Right renal pelvis (tissue), 4 donors: ENCODE measurements around the gene CHP2. TPM values are rescaled to one million over a fixed set of nuclear protein-coding genes. Genes with fewer than 3 reads are reported as not detected.
"Not testable (repeated sequence)": the region's sequence is repeated elsewhere in the genome, so short reads cannot be mapped to it uniquely, and the experiment has no call there.

Source experiments
- DNase-seq, 4 donors: peaks; one replicate each; pipeline ENCODE4 v3.0.0-alpha.2; 2013; ENCODE audit warnings: low read depth in 4 of 4, low spot score in 3 of 4, missing footprints in 1 of 4
- polyA plus RNA-seq, 4 donors: library from polyadenylated mRNA; unstranded; fragments of 120-200 nt; gene quantifications; one replicate each; pipeline ENCODE4 v1.2.1, GENCODE V29; 2013; ENCODE audit not compliant: insufficient read length in 4 of 4

Gene CHP2
- 1 to 10 TPM in 3 of 4 donors, under 1 TPM in 1; 0.91 to 2.0 (median 1.3) TPM for polyA plus RNA-seq

DNA sequence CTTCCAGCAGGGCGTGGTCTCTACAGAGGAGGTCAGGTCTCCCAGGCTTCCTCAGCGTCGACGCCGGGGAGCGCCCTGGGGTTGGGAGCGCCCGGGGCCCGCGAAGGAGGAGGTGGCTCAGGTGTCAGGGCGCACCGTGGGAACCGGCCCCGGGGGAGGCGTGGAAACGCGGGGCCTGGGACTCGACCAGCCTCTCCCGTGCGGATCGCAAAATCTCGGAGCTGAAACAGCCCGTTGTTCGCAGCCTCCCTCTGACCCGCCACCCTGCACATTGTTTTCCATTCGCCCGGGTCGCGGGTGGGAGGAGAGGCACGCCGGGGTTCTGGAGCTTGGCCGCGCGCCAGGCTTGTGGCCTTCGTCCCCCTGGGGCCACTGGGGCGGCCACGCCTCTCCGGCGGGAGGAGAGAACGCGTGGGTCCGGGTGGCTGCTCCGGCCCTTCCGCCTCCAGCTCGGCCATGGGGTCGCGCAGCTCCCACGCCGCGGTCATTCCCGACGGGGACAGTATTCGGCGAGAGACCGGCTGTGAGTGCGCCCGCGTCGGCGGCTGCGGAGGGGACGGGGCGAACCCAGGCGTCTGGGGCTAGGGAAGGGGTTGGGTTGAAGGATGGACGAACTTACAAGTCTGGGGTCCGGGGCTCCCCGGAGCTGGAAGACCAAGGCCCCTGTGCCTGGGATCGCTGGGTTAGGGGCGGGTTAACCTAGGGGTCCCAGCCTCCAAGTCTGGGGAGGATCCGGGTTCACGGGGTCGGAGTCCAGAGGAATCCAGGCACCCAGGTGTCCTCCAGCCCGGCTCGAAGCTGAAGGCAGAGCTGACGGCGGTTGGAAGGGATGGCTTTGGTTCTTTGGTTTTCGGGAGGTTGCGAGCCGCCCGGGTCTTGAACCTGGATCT, at the start of gene CHP2:
CHP2 (plus strand) TSS at position 433 of the 890 bp plus-strand sequence; CDS start at position 457, 24 bp downstream.
- DNase-seq = peak in 1 of 4 donors; percentile 11

DNA sequence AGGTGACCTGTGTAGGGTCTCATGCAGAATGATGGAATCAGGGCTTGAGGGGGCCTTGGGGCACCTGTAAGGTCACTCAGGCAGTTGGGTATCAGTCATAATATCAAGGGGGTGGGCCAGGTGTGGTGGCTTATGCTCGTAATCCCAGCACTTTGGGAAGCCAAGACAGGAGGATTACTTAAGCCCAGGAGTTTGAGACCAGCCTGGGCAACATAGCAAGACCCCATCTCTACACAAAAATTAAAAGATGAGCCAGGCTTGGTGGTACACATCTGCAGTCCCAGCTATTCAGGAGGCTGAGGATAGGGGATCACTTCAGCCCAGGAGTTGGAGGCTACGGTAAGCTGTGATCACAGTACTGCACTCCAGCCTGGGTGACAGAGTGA, 49.3 kb upstream of the CHP2 start:
- DNase-seq = no peak

DNA sequence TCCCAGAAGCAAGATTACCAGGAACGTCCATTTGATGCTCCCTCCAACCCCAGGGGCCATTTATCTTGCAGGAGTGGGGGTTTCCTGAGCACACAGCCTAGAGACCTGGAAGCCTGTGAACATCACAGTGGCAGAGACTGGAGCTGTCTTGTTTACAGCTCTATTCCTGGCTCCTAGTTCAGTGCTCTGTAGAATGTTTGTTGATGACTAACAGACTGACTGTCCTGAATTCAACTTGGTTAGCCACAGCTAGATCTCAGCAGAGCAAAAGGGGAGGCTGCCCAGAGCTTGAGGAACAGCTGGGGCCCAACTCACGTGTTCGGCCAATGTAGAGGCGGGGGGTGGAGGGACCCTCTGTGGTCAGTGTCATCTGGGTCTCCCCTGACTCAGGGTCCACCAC, 48.4 kb upstream of the CHP2 start:
- no peak for DNase-seq

DNA sequence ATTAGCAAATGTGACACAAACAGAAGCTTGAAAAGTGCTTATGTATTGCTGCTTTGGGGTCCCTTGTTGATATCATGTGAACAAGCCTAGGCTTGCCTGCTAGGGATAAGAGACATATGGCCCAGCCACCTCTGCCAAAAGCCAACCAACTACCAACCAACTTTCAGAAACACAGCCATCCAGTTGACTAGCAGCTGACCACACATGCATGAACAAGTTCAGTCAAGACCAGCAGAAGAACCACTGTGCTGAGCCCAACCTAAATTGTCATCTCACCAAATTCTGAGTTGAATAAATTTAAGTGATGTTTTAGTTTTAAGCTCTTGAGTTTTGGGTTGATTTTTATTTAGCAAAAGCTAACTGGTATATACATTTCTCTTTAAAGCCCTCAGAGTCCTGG, 45.3 kb upstream of the CHP2 start:
- DNase-seq = no peak

DNA sequence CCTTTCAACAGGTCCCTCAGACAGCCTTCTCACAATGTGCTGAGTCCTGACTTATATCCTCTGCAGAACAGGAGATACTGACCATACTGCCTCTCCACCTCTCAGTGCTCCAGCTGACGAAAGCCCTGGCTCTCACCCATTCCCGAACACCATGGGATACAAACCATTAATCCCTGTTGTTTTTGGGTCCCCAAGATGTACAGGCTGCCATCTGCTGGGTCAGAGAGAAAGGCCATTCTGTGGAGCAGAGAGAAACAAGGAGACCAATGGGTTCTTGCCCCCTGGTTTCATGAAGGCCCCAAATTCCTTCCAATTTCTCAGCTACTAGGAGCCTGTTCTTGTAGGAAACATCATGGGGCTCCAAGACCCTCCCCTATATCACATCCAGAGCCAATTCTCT, 44.8 kb upstream of the CHP2 start:
- no peak for DNase-seq

DNA sequence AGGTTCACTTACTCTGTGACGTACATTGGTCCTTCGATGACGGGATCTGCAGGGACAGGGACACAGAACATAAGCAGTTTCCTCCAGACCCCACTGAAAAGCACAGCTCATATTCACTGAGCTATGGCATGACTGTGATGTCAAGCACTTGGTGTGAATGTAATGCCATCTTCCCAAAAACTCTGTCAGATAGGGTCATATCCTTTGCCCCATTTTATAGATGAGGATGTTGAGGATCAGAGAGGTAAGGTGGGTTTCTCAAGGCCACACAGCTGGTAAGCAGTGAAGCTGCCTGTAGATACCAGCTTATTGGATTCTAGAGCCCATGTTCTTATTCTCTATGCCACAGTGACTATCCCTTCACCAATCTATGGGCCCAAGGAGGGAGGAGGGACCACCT, 44.3 kb upstream of the CHP2 start:
- no peak for DNase-seq

DNA sequence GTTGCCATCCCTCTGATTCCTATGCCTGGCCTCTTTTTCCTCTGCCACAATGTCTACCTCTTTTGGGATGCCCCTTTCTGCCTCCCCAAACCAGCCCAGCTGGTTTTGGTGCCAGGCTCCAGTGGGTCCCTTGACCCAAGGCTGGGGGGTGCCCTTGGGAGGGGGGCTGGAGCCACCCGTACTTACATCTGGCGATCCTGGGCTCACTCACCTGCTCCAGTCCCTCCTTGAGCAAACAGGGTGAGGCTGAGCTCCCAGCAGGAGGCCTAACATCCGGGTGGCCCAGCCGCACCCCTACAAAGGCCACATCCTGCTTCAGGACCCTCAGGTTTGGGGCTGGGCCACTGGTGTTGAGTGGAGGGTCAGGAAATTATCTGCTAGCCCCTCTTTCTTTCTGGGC, 43.0 kb upstream of the CHP2 start:
- no peak for DNase-seq

DNA sequence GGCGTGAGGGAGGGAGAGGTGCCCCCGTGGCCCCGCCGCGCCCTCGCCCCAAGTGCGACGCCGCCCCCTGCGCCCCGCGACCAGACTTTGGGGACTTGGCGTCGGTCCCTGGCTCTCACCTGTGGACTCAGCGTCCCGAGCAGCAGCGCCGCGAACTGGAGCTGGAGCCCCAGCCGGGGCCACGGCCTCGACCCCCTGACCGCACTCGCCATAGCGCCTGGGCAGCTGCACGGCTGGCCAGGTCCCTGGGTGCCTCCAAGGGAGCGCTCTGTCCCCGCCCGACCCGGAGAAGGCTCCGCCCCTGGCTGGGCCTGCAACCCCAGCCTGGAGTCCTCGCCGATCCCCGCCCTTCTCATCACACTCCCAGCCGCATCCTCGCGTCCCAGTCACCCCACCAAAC, 41.9 kb upstream of the CHP2 start, which contains the start of gene ERN2:
ERN2 (minus strand) TSS at position 247 of the 400 bp plus-strand sequence; CDS start at position 212, 35 bp downstream.
- DNase-seq = no peak

DNA sequence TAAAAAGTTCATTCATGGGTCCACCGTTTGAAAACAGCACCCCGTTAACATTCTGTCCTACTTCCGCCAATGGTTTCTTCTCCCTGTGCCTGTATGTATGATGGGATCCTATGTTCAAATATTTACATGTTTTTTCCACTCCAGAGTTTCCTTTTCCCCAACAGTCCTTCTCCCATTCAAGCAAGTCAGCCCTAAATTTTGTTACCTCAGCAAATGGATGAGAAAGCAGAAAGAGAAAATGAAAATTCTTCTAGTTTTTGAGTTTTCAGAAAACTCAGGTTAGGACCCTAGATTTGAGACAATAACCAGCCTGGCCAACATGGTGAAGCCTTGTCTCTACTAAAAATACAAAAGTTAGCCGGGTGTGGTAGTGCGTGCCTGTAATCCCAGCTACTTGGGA, 38.3 kb upstream of the CHP2 start:
- no peak for DNase-seq

DNA sequence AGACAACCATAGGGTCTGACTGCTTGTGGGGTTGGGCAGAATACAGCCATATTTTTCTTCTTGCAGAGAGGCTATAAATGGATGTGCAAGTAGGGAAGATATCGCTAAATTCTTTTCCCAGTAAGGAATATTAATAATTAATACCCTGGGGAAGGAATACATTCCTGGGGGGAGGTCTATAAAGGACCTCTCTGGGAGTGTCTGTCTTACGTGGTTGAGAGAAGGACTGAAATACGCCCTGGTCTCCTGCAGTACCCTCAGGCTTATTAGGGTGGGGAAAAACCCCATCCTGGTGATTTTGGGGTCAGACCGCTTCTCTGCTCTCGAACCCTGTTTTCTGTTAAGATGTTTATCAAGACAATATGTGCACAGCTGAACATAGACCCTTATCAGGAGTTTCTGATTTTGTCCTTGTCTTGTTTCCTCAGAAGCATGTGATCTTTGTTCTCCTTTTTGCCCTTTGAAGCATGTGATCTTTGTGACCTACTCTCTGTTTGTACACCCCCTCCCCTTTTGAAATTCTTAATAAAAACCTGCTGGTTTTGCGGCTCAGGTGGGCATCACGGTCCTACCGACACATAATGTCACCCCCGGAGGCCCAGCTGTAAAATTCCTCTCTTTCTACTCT, 32.1 kb upstream of the CHP2 start:
- DNase-seq = not testable (repeated sequence)

DNA sequence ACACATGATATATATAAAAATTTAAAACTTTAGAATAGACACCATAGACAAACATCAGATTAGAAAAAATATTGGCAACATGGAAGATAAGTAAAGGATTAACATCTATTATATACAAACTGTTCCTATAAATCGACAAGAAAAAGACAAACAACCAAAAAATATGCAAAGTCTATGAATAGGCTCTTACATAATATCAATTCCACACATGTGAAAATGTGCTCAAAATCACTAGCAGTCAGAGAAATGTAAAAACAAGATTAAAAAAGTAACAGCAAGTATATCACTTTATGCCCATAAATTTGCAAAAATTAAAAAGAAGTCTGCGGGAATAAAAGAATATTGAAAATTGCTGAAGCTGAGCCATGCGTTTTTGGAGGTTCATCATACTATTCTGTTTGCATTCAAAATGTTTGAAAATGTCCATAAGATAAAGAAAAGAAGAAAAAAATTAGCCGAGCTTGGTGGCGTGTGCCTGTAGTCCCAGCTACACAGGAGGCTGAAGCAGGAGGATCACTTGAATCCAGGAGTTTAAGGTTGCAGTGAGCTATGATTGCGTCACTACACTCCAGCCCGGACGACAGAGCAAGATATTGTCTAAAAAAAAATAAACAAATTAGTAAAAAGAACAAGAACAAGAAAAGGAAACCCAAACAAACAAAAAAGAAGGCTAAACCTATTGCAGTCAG, 30.6 kb upstream of the CHP2 start:
- DNase-seq = no peak

DNA sequence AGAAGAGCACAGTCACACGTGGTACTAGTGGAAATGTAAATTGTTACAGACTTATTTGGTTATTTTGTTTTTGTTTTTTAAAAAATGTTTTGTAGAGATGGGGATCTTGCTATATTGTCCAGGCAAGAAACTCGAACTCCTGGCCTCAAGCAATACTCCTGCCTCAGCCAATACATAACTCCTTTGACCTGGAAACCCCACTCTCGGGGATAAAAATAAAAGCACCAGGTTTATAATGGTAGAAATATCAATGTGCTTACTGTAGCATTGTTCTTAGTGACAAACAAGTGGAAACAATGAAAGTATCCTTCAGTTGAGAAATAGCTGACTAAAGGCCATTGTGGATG, 30.1 kb upstream of the CHP2 start:
- DNase-seq = no peak

DNA sequence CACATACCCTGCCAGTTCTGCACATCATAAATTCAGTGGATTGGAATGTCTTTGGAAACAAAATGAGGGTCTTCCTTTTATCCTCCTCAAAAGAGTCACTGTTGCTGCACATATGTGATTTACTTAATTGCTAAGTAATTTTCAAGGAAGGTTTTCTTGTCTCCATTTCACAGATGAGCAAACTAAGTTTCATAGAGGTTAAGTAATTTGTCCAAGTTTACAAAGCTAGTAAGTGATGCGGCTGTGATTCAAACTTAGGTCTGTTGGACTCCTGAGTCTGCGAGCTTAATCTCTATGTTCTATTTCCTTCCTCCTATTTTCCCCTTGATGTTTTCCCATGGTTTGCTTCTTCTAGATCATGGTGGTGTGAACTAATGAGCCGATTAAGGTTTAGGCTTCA, 28.1 kb upstream of the CHP2 start:
- no peak for DNase-seq

DNA sequence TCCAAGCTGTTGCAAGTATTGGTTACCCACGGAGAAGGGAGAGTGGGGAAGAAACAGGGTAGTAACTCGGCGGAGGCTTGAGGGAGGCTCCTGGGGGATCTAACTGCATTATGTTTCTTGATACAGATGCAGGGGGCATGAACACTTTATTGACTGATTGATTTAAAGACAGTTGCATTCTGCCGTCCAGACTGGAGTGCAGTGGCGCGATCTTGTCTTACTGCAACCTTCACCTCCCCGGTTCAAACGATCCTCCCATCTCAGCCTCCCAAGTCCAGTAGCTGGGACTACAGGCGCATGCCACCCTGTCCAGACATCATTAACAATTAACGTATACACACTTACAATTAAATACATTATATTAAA, 26.7 kb upstream of the CHP2 start:
- no peak for DNase-seq

DNA sequence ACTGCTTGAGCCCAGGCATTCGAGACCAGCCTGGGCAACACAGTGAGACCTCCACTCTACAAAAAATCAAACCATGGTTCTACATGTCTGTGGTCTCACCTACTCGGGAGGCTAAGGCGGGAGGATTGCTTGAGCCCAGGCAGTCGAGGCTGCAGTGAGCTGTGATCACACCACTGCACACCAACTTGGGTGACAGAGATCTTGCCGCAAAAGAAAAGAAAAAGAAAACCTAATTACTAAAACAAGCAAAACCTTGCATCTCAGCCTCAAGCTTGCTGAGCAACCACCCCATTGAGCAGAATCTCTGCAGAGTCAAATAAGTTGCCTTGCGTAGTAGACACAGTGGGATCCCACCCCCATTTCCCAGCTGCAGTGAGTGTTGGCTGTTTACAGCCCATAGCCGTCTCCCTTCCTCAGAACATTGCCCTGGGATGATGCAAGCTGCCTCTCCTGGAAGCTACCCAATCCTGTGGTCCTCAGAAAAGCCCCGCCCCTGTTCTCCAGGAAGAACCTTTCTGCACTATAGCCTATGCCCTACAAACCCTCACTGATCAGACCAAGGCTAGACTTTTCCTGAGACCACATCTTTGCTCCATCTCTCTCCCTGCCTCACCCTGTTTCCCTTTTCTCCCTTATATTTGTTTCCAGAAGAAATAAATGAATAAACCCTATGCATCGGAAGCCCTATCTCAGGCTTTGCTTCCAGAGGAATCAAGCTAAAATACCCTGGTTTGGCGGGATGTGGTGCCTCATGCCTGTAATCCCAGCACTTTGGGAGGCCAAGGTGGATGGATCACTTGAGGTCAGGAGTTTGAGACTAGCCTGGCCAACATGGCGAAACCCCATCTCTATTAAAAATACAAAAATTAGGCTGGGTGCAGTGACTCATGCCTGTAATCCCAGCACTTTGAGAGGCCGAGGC, 25.1 kb upstream of the CHP2 start:
- no peak for DNase-seq

DNA sequence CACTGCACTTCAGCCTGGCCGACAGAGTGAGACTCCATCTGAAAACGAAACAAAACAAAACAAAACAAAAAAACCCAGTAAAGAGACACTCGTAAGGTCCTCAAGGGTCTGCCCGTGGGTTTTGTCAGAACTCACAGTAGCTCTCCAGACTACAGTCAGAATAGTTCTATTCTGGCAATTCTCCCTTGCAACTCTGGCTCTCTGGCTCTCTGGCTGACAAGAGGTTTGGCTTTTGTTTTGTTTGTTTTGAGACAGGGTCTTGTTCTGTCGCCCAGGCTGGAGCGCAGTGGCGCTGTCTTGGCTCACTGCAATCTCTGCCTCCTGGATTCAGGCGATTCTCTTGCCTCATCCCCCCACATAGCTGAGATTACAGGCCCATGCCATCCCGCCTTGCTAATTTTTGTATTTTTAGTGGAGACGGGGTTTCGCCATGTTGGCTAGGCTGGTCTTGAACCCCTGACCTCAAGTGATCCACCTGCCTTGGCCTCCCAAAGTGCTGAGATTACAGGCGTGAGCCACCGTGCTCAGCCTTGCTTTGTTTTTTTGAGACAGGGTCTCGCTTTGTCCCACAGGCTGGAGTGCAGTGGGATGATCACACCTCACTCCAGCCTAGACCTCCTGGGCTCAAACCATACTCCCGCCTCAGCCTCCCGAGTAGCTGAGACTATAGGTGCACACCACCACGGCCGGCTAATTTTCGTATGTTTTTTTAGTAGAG, 20.5 kb upstream of the CHP2 start:
- DNase-seq = no peak

DNA sequence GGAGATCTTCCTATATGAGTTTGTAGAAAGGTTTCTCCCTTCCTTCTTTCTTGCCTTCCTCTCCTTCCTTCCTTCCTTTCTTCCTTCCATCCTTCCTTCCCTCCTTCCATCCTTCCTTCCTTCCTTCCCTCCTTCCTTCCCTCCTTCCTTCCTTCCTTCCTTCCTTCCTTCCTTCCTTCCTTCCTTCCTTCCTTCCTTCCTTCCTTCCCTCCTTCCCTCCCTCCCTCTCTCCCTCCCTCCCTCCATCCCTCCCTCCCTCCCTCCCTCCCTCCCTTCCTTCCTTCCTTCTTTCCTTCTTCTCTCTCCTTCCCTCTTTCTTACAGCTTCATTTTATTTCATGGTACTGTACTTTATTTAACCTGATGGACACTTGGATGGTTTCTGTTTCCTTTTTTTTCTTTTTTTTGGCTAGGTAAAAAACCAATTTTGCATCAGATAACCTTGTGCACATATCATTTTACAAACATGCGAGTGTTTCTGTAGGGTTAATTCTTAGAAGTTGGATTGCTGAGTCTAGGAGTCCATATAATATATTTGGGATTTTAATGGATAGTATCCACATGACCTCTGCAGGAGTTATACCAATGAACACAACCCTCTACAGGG, 17.3 kb upstream of the CHP2 start:
- not testable (repeated sequence) for DNase-seq

DNA sequence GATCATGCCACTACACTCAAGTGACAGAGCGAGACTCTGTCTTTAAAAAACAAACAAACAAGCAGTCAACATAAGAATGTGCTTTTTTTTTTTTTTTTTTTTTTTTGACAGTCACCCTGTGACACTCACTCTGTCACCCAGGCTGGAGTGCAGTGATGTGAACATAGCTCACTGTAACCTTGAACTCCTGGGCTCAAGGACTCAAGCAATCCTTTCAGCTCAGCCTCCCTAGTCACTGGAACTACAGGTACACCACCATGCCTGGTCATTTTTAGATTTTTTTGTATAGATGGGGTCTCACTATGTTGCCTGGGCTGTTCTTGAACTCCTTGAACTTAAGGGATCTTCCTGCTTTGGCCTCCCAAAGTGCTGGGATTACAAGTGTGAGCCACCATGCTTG, 15.3 kb upstream of the CHP2 start:
- no peak for DNase-seq

DNA sequence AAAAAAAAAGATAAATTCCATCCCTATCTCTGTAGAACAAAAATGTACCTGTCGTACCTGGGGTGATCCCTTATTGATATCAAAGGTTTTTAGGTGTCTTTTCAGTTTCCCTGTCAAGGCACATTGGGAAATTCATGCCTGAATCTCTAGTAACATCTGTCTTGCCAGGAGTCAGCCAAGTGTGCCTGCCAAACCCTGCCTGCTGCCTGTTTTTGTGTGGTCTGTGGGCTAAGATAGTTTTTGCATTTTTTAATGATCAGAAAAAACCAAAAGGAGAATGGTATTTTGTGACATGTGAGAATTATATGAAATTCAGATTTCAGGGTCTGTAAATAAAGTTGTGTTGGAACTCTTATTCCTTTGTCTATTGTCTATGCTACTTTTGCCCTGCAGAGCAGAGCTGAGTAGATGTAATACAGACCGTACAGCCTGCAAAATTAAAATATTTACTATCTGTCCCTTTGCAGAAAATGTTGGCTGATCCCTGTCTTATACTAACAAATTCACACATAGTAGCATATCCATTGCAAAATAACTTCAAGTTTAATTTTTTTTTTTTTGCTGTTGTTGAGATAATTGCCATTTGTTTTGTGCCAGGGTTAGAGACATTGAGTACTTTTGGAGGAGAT, 13.0 kb upstream of the CHP2 start:
- DNase-seq = no peak
